Activated naive CD8-positive, alpha-beta T cell treated with anti-CD3 and anti-CD28 coated beads, Interleukin-2, amount 50 U/mL, for 16 hours (primary cell): ENCODE measurements around the gene UQCR11.

Experiments used
- DNase-seq: peaks from one replicate; pipeline ENCODE4 v3.0.0-alpha.2; 2020; ENCODE audit warnings: low read depth, low spot score

The UQCR11 gene

GRCh38 chr19:1569997-1570396 is 35.3 kb downstream of the UQCR11 start:
- no peak for DNase-seq

GRCh38 chr19:1568320-1569019 is 36.8 kb downstream of the UQCR11 start, which contains the start of gene MEX3D:
Gene MEX3D (minus strand): TSS chr19:1568325. CDS start chr19:1568058, 267 bp downstream.
- peak; percentile 62 for DNase-seq

GRCh38 chr19:1567848-1568227 is 37.4 kb downstream of the UQCR11 start:
- DNase-seq, result no peak

GRCh38 chr19:1567116-1567847 is 38.0 kb downstream of the UQCR11 start:
- no peak for DNase-seq

- DNase-seq, result no peak
Observed at GRCh38 chr19:1566392-1567115, 38.7 kb downstream of the UQCR11 start.

GRCh38 chr19:1563251-1563650 is 42.0 kb downstream of the UQCR11 start:
- no peak for DNase-seq

- DNase-seq, result no peak
Observed at GRCh38 chr19:1561236-1561842, 43.9 kb downstream of the UQCR11 start.

GRCh38 chr19:1560286-1560882 is 44.9 kb downstream of the UQCR11 start:
- DNase-seq, result no peak

- DNase-seq, result no peak
Observed at GRCh38 chr19:1558552-1558951, 46.7 kb downstream of the UQCR11 start.

- no peak for DNase-seq
Observed at GRCh38 chr19:1556390-1557070, 48.7 kb downstream of the UQCR11 start.

GRCh38 chr19:1555487-1556389 is 49.5 kb downstream of the UQCR11 start:
- no peak for DNase-seq

GRCh38 chr19:1554968-1555367 is 50.3 kb downstream of the UQCR11 start:
- DNase-seq, result no peak

- no peak for DNase-seq
Observed at GRCh38 chr19:1553415-1553814, 51.8 kb downstream of the UQCR11 start.

- DNase-seq, result no peak
Observed at GRCh38 chr19:1551068-1552040, 53.9 kb downstream of the UQCR11 start.

- DNase-seq, result no peak
Observed at GRCh38 chr19:1549332-1549945, 55.8 kb downstream of the UQCR11 start.
